GM12801 (cell line): ENCODE measurements around the gene DHX34.

Source experiments
- TF ChIP-seq, protein P1 (sequence below): IDR thresholded peaks from one replicate; pipeline ENCODE4 v1.5.1; 2011; ENCODE audit warnings: control low read depth; ENCODE audit not compliant: insufficient read length; ENCODE audit errors: extremely low read depth

Gene DHX34, protein sequence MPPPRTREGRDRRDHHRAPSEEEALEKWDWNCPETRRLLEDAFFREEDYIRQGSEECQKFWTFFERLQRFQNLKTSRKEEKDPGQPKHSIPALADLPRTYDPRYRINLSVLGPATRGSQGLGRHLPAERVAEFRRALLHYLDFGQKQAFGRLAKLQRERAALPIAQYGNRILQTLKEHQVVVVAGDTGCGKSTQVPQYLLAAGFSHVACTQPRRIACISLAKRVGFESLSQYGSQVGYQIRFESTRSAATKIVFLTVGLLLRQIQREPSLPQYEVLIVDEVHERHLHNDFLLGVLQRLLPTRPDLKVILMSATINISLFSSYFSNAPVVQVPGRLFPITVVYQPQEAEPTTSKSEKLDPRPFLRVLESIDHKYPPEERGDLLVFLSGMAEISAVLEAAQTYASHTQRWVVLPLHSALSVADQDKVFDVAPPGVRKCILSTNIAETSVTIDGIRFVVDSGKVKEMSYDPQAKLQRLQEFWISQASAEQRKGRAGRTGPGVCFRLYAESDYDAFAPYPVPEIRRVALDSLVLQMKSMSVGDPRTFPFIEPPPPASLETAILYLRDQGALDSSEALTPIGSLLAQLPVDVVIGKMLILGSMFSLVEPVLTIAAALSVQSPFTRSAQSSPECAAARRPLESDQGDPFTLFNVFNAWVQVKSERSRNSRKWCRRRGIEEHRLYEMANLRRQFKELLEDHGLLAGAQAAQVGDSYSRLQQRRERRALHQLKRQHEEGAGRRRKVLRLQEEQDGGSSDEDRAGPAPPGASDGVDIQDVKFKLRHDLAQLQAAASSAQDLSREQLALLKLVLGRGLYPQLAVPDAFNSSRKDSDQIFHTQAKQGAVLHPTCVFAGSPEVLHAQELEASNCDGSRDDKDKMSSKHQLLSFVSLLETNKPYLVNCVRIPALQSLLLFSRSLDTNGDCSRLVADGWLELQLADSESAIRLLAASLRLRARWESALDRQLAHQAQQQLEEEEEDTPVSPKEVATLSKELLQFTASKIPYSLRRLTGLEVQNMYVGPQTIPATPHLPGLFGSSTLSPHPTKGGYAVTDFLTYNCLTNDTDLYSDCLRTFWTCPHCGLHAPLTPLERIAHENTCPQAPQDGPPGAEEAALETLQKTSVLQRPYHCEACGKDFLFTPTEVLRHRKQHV

DNA sequence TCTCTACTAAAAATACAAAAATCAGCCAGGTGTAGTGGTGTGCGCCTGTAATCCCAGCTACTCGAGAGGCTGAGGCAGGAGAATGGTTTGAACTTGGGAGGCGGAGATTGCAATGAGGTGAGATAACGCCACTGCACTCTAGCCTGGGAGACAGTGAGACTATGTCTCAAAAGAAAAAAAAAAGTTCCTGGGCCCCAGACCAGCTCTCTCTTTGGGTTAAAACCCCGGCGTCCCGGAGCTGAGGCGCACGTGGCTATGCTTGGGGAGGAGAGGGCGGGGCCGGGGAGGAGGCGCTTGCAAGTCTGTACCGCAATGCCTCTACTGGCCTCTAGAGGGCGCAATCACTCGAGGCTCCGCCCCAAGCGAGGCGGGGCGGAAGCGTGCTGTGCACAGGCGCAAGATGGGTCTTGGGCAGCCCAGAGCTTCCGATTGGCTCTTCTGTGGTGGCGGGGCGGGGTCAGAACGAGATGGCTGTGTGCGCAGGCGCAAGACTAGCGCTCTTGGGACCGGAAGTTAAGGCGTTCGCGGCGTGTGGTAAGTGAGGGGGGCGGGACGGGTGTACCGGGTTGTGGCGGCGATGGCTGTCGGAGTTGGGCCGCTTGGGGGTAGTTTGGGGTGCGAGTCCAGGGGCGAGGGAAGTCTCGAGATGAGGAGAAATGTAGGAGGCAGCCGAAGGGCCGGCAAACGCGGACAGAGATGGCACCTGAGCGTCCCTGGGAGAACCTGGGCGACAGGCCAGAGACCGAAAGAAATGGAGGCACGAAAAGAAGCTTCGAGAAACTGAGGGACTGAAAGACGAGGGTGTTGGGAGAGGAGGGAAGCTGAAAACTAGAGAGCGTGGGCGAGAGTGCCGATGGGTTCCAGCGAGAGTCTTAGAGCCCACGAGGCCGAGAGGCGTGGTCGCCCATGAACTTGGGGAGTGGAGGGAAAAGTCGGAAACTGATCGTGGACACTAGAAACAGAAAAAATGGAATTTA is at the start of gene DHX34:
Gene DHX34, plus strand, starts transcription at position 497 of the 977 bp plus-strand sequence. CDS start 3,716 bp downstream, outside the sequence.
- TF ChIP-seq, protein P1, sequence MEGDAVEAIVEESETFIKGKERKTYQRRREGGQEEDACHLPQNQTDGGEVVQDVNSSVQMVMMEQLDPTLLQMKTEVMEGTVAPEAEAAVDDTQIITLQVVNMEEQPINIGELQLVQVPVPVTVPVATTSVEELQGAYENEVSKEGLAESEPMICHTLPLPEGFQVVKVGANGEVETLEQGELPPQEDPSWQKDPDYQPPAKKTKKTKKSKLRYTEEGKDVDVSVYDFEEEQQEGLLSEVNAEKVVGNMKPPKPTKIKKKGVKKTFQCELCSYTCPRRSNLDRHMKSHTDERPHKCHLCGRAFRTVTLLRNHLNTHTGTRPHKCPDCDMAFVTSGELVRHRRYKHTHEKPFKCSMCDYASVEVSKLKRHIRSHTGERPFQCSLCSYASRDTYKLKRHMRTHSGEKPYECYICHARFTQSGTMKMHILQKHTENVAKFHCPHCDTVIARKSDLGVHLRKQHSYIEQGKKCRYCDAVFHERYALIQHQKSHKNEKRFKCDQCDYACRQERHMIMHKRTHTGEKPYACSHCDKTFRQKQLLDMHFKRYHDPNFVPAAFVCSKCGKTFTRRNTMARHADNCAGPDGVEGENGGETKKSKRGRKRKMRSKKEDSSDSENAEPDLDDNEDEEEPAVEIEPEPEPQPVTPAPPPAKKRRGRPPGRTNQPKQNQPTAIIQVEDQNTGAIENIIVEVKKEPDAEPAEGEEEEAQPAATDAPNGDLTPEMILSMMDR, result no peak

DNA sequence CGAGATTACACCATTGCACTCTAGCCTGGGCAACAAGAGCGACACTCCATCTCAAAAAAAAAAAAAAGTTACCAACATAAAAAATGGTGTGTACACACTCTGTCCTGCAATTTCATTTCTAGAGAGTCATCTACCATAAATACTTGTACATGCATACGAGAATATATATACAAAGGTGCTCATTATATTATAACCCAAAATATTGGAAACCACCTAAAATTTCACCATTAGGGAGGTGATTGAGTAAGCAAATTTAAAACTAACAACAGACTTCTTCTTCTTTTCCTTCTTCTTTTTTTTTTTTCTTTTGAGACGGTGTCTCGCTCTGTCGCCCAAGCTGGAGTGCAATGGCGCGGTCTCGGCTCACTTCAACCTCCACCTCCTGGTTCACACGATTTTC is 46.9 kb upstream of the DHX34 start:
- TF ChIP-seq, protein P1, result no peak

- TF ChIP-seq, protein P1, result no peak
Observed at GRCh38 chr19:47303966-47304365, 45.1 kb upstream of the DHX34 start.

DNA sequence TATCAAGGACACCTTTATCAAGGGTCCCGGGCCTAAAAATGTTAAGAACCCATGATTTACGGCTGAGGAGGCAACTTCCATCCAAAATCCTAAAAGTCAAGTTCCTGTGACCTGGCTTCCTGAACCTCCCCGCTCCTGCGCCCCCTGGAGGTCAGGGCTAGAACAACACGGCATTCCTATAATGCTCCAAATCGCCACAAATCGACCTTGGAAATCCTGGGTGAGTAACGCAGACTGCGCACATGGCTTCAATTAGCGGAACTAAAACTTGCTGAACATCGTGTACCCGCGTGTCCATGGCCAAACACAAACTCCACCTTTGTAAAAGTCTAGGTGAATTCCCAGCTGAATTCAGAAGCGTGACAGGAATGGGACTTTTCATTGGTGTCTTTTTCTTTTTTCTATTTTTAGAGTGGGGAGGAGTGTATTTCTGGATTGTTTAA is 43.8 kb upstream of the DHX34 start:
- TF ChIP-seq, protein P1, result peak; percentile 70

GRCh38 chr19:47306303-47306702 is 42.8 kb upstream of the DHX34 start:
- TF ChIP-seq, protein P1, result no peak

GRCh38 chr19:47309038-47309437 is 40.1 kb upstream of the DHX34 start:
- TF ChIP-seq, protein P1, result no peak
